HT-29 (cell line): Measurements from ENCODE around the gene PPP2R5D. TPM values are rescaled to one million over a fixed set of nuclear protein-coding genes. Genes with fewer than 3 reads are reported as not detected.
A peak's percentile ranks its signal among the peaks of the same experiment; 100 is the strongest.

Experiments used
- DNase-seq: peaks from one replicate; pipeline ENCODE4 v3.0.0-alpha.2; 2015; ENCODE audit warnings: low spot score
- total RNA-seq: library from RNA; depleted of rRNA; stranded (reverse); fragments of >200 nt; shearing (Covaris generic); gene quantifications from 2 replicates; pipeline ENCODE4 v1.2.3, GENCODE V29; 2014; rRNA removed

PPP2R5D gene
- total RNA-seq, 1 experiment from 2014 or later: 48.1 TPM

DNA sequence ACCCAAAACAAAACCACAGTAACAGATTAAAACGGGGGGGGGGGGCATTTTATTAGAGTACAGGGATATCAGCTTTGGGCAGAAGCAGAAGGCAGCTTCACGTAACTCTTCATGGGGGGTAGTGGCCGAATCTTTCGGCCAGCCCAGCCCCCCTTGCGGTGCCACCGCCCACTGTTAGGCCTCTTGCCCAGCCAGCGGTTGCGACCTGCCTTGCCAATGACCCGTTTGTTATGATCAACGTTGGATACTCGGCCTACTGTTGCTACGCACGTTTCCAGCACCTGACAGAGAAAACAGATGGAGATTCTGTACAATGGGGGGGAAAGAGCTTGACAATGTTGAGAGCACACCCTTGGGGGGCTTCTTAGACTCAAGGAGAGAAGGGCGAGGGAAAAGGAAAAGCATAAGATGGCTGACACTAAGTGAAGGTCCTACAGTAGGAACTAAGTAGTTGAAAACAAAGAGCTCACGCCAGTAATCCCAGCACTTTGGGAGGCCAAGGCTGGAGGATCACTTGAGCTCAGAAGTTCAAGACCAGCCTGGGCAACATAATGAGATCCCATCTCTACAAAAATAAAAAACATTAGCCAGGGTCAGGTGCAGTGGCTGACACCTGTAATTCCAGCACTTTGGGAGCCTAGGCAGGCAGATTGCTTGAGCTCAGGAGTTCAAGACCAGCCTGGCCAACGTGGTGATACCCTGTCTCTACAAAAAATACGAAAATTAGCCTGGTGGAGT lies 70.0 kb downstream of the PPP2R5D start:
- DNase-seq: no peak

DNA sequence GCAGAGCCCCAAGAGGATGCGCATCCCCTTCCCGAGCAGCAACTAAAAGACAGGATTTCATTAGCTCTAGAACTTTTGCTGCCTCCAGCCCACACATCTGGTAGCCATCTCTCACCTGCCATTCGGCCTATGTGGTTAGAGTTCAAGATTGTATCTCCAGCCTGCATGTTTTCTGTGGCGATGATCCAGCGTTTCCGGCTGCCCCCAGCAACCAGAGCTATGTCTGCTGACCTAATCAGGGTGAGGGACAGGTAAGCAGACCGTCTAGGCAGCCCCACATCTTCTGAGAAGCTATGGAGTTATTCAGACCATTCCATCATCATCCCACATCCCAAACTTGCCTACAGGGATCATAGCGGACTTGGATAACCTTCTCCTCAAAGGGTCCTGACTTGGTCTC lies 71.6 kb downstream of the PPP2R5D start:
- DNase-seq: no peak

DNA sequence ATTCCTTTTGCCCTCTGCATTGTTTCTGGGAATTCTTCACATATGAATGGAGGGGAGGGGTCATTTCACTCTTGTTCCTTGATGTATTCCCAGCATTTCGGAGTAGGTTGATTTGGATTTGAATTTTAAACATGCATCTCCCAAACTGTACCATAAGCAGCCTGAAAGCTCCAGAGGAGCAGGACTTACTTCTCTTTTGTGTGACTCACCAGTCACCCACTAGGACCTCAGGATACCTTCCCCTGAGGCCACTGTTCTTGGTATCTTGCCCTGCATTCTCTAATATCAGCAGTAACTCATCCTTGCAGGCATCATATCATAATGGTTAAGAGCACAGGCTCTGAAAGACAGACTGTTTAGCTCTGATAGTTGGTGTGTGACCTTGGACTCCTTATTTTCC lies 74.2 kb downstream of the PPP2R5D start:
- no peak for DNase-seq

DNA sequence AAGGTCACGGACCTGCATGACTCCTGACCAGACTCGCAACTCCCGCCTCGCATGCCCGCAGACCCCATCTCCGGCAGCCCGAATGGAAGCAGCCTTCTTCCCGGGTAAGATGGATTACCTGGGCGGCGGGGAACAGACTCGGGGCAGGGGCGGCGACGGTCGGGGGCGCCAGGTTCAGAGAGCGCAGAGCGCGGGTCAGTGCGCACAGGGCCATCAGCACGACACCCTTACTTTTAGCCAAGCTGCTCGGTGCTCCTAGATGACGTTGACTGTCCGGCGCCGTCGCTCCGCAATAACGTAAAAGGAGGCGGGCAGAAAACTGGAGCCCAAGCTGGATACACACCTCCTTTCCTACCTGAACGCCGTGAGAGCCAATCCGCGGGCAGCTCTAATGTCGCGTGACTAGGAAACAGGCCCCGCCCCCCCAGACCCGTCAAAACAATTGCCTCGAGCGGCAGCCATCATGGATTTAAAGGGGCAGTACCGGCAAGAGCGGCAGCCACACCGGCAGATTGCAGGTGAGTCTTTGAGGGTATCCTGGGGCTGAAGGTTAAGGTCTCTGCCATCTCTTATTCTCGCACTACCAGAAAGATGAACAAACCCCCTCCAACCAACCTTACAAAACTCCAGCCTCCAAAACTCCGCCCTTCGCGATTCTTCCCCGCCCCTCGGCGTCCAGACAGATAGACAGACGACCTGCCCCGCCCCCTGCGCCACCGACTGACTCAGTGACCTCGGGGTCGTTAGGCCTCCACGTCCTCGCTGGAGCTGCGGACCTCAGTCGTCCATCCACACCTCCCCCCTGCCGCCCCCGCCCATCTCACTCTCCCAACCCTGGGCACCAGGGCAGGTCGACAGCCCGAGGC lies 75.0 kb downstream of the PPP2R5D start, which contains the start of the genes KLC4 and MRPL2:
KLC4 (plus strand) TSS at position 464 of the 866 bp plus-strand sequence. CDS start 1,705 bp downstream, outside the sequence.
MRPL2 (minus strand) TSS at position 267 of the 866 bp plus-strand sequence; CDS start at position 214, 53 bp downstream.
- peak; percentile 99 for DNase-seq

DNA sequence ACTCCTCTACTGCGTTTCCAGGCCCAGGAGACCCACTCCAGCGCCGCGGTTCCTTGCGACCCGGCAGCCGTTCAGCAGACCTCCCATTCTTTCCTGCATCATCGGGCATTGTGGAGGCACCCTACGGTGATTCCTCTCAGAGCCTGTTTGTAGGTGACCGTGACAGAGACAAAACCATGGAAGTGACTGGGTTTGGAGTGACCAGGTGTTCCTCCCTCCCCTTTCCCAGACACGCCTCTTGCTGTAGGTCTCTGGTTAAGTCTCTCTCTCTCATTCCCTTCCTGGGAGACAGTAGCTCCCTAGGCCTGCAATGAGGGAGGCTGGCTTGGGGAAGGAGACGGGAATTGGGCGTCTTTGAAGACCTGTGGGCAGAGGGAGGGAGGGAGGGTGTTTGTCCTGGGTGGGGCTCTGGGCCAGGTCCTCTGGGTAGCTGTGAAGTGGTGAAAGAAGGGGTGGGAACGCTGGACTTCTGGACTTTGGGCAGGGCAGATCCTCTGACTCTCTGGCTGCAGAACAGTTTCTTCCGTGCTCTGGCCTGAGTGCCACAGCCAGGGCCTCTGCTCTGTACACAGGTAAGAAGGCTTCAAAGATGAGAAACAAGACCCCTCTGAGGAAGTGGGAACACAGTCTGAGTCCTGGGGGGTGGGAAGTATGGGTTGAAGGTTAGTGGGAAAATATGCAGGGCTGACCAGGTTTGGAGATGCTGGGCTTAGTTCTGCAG lies 75.8 kb downstream of the PPP2R5D start:
- DNase-seq: peak; percentile 79

DNA sequence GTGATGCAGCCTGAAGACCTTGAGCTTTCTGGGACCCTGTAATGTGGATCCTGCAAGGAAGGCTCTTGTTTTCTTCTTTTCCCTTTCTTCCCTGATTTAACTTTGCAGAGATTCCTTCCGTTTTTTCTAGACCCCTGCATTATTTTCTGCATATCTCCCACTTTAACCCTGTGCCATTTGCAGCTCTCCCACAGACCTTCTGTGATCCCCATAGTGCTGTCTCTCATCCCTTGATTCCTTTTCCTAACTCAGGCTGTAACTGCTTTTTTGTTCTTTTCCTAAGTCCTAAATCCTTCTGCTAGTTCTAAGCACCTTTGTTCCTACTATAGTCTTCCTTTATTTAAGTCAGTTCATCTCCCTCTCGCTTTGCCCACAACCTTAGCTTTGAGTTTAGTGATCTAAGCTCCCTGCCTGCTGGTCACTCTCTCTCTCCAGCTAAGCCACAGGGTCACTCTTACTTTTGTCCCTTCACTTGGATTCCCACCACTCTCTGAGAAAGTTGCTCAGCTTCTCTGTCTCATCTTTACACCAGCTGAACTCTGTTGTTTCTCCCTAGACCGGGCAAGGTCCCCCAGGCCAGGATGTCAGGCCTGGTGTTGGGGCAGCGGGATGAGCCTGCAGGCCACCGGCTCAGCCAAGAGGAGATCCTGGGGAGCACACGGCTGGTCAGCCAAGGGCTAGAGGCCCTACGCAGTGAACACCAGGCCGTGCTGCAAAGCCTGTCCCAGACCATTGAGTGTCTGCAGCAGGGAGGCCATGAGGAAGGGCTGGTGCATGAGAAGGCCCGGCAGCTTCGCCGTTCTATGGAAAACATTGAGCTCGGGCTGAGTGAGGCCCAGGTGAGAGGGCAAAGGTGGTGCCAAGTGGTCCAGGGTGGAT lies 76.6 kb downstream of the PPP2R5D start:
- DNase-seq: no peak

GRCh38 chr6:43061861-43062260 lies 77.5 kb downstream of the PPP2R5D start:
- DNase-seq: no peak

Other genes with a start within 250 kb of the PPP2R5D start
- 34.5 and 38.7 TPM in 2 replicates for gene TBCC, start 238.5 kb upstream of the PPP2R5D start, total RNA-seq
- gene BICRAL, start 202.5 kb upstream of the PPP2R5D start, total RNA-seq: 3.6 and 3.9 TPM in 2 replicates
- 63.6 and 67.1 TPM in 2 replicates for gene RPL7L1, start 105.0 kb upstream of the PPP2R5D start, total RNA-seq
- gene PTCRA, start 68.5 kb upstream of the PPP2R5D start, total RNA-seq: not detected in 2 replicates
- 50.2 and 54.5 TPM in 2 replicates for gene CNPY3, start 55.1 kb upstream of the PPP2R5D start, total RNA-seq
- gene GNMT, start 23.8 kb upstream of the PPP2R5D start, total RNA-seq: not detected in 2 replicates
- gene PEX6, start 5.4 kb upstream of the PPP2R5D start, total RNA-seq: 40.9 and 50.5 TPM in 2 replicates
- 91.0 and 91.3 TPM in 2 replicates for gene MEA1, start 29.4 kb downstream of the PPP2R5D start, total RNA-seq
- 120 and 126 TPM in 2 replicates for gene KLHDC3, start 29.7 kb downstream of the PPP2R5D start, total RNA-seq
- 76.7 and 82.0 TPM in 2 replicates for gene RRP36, start 37.1 kb downstream of the PPP2R5D start, total RNA-seq
- gene CUL7, start 69.3 kb downstream of the PPP2R5D start, total RNA-seq: 20.9 and 21.1 TPM in 2 replicates
- 54.4 and 79.1 TPM in 2 replicates for gene MRPL2, start 74.9 kb downstream of the PPP2R5D start, total RNA-seq
- gene KLC4, start 75.1 kb downstream of the PPP2R5D start, total RNA-seq: 47.6 and 58.8 TPM in 2 replicates
- 48.0 and 56.3 TPM in 2 replicates for gene PTK7, start 91.7 kb downstream of the PPP2R5D start, total RNA-seq
- gene SRF, start 186.7 kb downstream of the PPP2R5D start, total RNA-seq: 49.2 and 57.4 TPM in 2 replicates
- gene CUL9, start 197.6 kb downstream of the PPP2R5D start, total RNA-seq: 13.5 and 17.2 TPM in 2 replicates
- gene DNPH1, start 244.9 kb downstream of the PPP2R5D start, total RNA-seq: 125 and 130 TPM in 2 replicates